H9 (cell line): ENCODE measurements around the gene GMPPB. TPM values are rescaled to one million over a fixed set of nuclear protein-coding genes. Genes with fewer than 3 reads are reported as not detected.

Experiments used
- DNase-seq: peaks from one replicate; pipeline ENCODE4 v3.0.0-alpha.2; 2017
- H2AFZ ChIP-seq: one replicate; pipeline ENCODE4 v1.6.1; 2013; ENCODE audit warnings: mild to moderate bottlenecking, low read length, control low read depth, moderate library complexity
- H2AK5ac ChIP-seq: 2 replicates; pipeline ENCODE4 v1.6.1; 2013; ENCODE audit warnings: low read length, control low read depth, mixed read lengths; ENCODE audit not compliant: insufficient read length
- H2BK120ac ChIP-seq: one replicate; pipeline ENCODE4 v1.6.1; 2013; ENCODE audit warnings: low read depth, mild to moderate bottlenecking, low read length, control low read depth, inconsistent platforms; ENCODE audit not compliant: poor library complexity, severe bottlenecking
- H2BK12ac ChIP-seq: 2 replicates; pipeline ENCODE4 v1.6.1; 2013; ENCODE audit warnings: low read length, control low read depth, mixed read lengths, low read depth; ENCODE audit not compliant: insufficient read length
- H2BK15ac ChIP-seq: 2 replicates; pipeline ENCODE4 v1.6.1; 2013; ENCODE audit warnings: low read depth, low read length, control low read depth
- H2BK20ac ChIP-seq: one replicate; pipeline ENCODE4 v1.6.1; 2013; ENCODE audit warnings: low read depth, mild to moderate bottlenecking, low read length, control low read depth, inconsistent platforms; ENCODE audit not compliant: poor library complexity, severe bottlenecking
- H2BK5ac ChIP-seq: 2 replicates; pipeline ENCODE4 v1.6.1; 2013; ENCODE audit warnings: low read length, control low read depth, mixed read lengths; ENCODE audit not compliant: insufficient read length
- H3K14ac ChIP-seq: 2 replicates; pipeline ENCODE4 v1.6.1; 2013; ENCODE audit warnings: low read length, control low read depth; ENCODE audit not compliant: insufficient read depth
- H3K18ac ChIP-seq: 2 replicates; pipeline ENCODE4 v1.6.1; 2013; ENCODE audit warnings: low read depth, mild to moderate bottlenecking, mixed read lengths, low read length, control low read depth; ENCODE audit not compliant: insufficient read length
- H3K23ac ChIP-seq: 2 replicates; pipeline ENCODE4 v1.6.1; 2013; ENCODE audit warnings: low read length, control low read depth, mixed read lengths, low read depth; ENCODE audit not compliant: insufficient read length
- H3K23me2 ChIP-seq: 2 replicates; pipeline ENCODE4 v1.6.1; 2013; ENCODE audit warnings: low read depth, mild to moderate bottlenecking, mixed read lengths, low read length, control low read depth; ENCODE audit not compliant: insufficient read length, poor library complexity, severe bottlenecking
- H3K27ac ChIP-seq: 2 replicates; pipeline ENCODE4 v1.5.1; 2013; ENCODE audit warnings: low read length, control low read depth, mixed read lengths, low read depth; ENCODE audit not compliant: insufficient read length
- H3K27me3 ChIP-seq: 2 replicates; pipeline ENCODE4 v1.6.1; 2013; ENCODE audit warnings: low read length, control low read depth, inconsistent platforms; ENCODE audit not compliant: insufficient read depth
- H3K4ac ChIP-seq: 2 replicates; pipeline ENCODE4 v1.6.1; 2013; ENCODE audit warnings: low read depth, mild to moderate bottlenecking, control low read depth, inconsistent platforms, low read length, moderate library complexity
- H3K4me1 ChIP-seq: 2 replicates; pipeline ENCODE4 v1.6.1; 2013; ENCODE audit warnings: low read length, control low read depth, inconsistent platforms; ENCODE audit not compliant: insufficient read depth
- H3K4me2 ChIP-seq: 2 replicates; pipeline ENCODE4 v1.6.1; 2013; ENCODE audit warnings: low read length, control low read depth, mixed read lengths; ENCODE audit not compliant: insufficient read length, insufficient read depth
- H3K56ac ChIP-seq: 2 replicates; pipeline ENCODE4 v1.6.1; 2013; ENCODE audit warnings: low read depth, mild to moderate bottlenecking, mixed read lengths, low read length, control low read depth; ENCODE audit not compliant: insufficient read length
- H3K79me1 ChIP-seq: 2 replicates; pipeline ENCODE4 v1.6.1; 2013; ENCODE audit warnings: low read depth, mild to moderate bottlenecking, moderate library complexity, low read length, control low read depth, inconsistent platforms; ENCODE audit not compliant: insufficient read depth, poor library complexity, severe bottlenecking
- H3K79me2 ChIP-seq: 2 replicates; pipeline ENCODE4 v1.6.1; 2013; ENCODE audit warnings: low read length, control low read depth, inconsistent platforms; ENCODE audit not compliant: insufficient read depth
- H3K9ac ChIP-seq: 2 replicates; pipeline ENCODE4 v1.6.1; 2013; ENCODE audit warnings: low read length, control low read depth, mixed read lengths; ENCODE audit not compliant: insufficient read length; ENCODE audit errors: extremely low read depth
- H3K9me3 ChIP-seq: one replicate; pipeline ENCODE4 v1.6.1; 2013; ENCODE audit warnings: low read depth, low read length, inconsistent platforms; ENCODE audit not compliant: control insufficient read depth
- H3T11ph ChIP-seq: one replicate; pipeline ENCODE4 v1.6.1; 2013; ENCODE audit warnings: mild to moderate bottlenecking, low read length, control low read depth, inconsistent platforms
- H4K20me1 ChIP-seq: one replicate; pipeline ENCODE4 v1.6.1; 2013; ENCODE audit not compliant: control insufficient read depth, insufficient read length, insufficient read depth
- H4K5ac ChIP-seq: 2 replicates; pipeline ENCODE4 v1.6.1; 2013; ENCODE audit warnings: low read depth, mild to moderate bottlenecking, mixed read lengths, low read length, control low read depth; ENCODE audit not compliant: insufficient read length
- H4K8ac ChIP-seq: replicated peaks from 2 replicates; pipeline ENCODE4 v1.6.1; 2013; ENCODE audit warnings: low read length, control low read depth, mixed read lengths, low read depth; ENCODE audit not compliant: insufficient read length
- H4K91ac ChIP-seq: 2 replicates; pipeline ENCODE4 v1.6.1; 2013; ENCODE audit warnings: low read depth, mild to moderate bottlenecking, moderate library complexity, mixed read lengths, low read length, control low read depth; ENCODE audit not compliant: insufficient read length
- H3K27ac Mint-ChIP-seq, 3 experiments: 2 replicates in 2 of 3; 3 replicates in 1 of 3; pipeline ENCODE4 v1.8.0; 2020 to 2021; ENCODE audit warnings: mixed read lengths in 3 of 3, mild to moderate bottlenecking in 1 of 3, moderate library complexity in 1 of 3
- H3K27me3 Mint-ChIP-seq: 2 replicates; pipeline ENCODE4 v1.8.0; 2021; ENCODE audit warnings: low read depth, mild to moderate bottlenecking, moderate library complexity, mixed read lengths
- H3K36me3 Mint-ChIP-seq, 3 experiments: 2 replicates in 2 of 3; 3 replicates in 1 of 3; pipeline ENCODE4 v1.8.0; 2020 to 2021; ENCODE audit warnings: low read depth in 3 of 3, mixed read lengths in 3 of 3; ENCODE audit not compliant: insufficient read depth in 1 of 3
- H3K4me1 Mint-ChIP-seq, 2 experiments: 2 replicates each; pipeline ENCODE4 v1.8.0; 2020; ENCODE audit warnings: mixed read lengths in 2 of 2
- H3K4me3 Mint-ChIP-seq, 2 experiments: 2 replicates in 1 of 2; 3 replicates in 1 of 2; pipeline ENCODE4 v1.8.0; 2020 to 2021; ENCODE audit warnings: mild to moderate bottlenecking in 2 of 2, mixed read lengths in 2 of 2, moderate library complexity in 1 of 2
- H3K9me3 Mint-ChIP-seq, 2 experiments: 2 replicates in 1 of 2; 3 replicates in 1 of 2; pipeline ENCODE4 v1.8.0; 2020; ENCODE audit warnings: mild to moderate bottlenecking in 2 of 2, mixed read lengths in 2 of 2, moderate library complexity in 1 of 2
- CTCF ChIP-seq: fragments of 200-600 bp; sonication (generic); conservative IDR thresholded peaks from 3 replicates; pipeline ENCODE4 v1.8.0; 2021; ENCODE audit warnings: antibody characterized with exemption, mild to moderate bottlenecking
- WGBS: extraction: QIAGEN DNeasy Blood & Tissue Kit; methylation state at CpG from one replicate; pipeline ENCODE4 v1.1.7; 2013; ENCODE audit warnings: missing lambda C conversion rate, low lambda C conversion rate, mixed read lengths; ENCODE audit not compliant: insufficient read length; ENCODE audit errors: extremely low coverage; 5-methylcytosine and 5-hydroxymethylcytosine counted together
- total RNA-seq: library from RNA; stranded (reverse); gene quantifications from 2 replicates; pipeline ENCODE4 v1.2.1, GENCODE V29; 2021

The GMPPB gene
- total RNA-seq, 1 experiment from 2014 or later = 31.1 TPM

GRCh38 chr3:49712166-49712565, 11.6 kb downstream of the GMPPB start:
- no peaks in the 10 kb centered on the region for H3K79me2 ChIP-seq
- no peak overlapping the region for H3K14ac ChIP-seq
- H2BK5ac ChIP-seq = no peak overlapping the region
- no peak for TF ChIP-seq CTCF
- H3K9me3 Mint-ChIP-seq = no peaks in the 10 kb centered on the region
- no peaks in the 10 kb centered on the region for H3K4me1 ChIP-seq
- H2BK20ac ChIP-seq = no peak overlapping the region
- no peaks in the 10 kb centered on the region; the same call in 1 of the 2 replicates for H3K27me3 Mint-ChIP-seq
- H3K27me3 ChIP-seq = no peaks in the 10 kb centered on the region
- H3K27ac ChIP-seq = no peak overlapping the region
- no peaks in the 10 kb centered on the region for H3K9me3 ChIP-seq
- H4K91ac ChIP-seq = no peak overlapping the region
- no peak overlapping the region for H2AK5ac ChIP-seq
- no peak overlapping the region for H3K4me2 ChIP-seq
- no peak overlapping the region for H2BK12ac ChIP-seq
- H4K8ac ChIP-seq = no peak overlapping the region
- no peaks in the 10 kb centered on the region for H3K4me1 Mint-ChIP-seq
- no peak overlapping the region for H3K56ac ChIP-seq
- no peak overlapping the region for H3K9ac ChIP-seq
- H2BK15ac ChIP-seq = no peak overlapping the region
- H2AFZ ChIP-seq = no peak overlapping the region
- H4K20me1 ChIP-seq = no peaks in the 10 kb centered on the region
- H3K4me3 Mint-ChIP-seq = no peak overlapping the region
- no peak overlapping the region for H3K27ac Mint-ChIP-seq
- WGBS = no CpG with 5 or more reads among the region's 11 CpGs
- no peak overlapping the region for H3K4ac ChIP-seq
- H3K79me1 ChIP-seq = no peaks in the 10 kb centered on the region
- H3T11ph ChIP-seq = no peak overlapping the region
- no peak for DNase-seq
- no peaks in the 10 kb centered on the region for H3K23me2 ChIP-seq
- no peak overlapping the region for H4K5ac ChIP-seq
- no peak overlapping the region for H3K23ac ChIP-seq
- H2BK120ac ChIP-seq = no peak overlapping the region
- peaks cover 0 to 17% (median 8%) of the 10 kb centered on the region in 3 experiments; a peak in 4 of 7 replicates for H3K36me3 Mint-ChIP-seq
- H3K18ac ChIP-seq = no peak overlapping the region
